H9 (cell line): ENCODE data around the gene ADSS1. TPM values are rescaled to one million over a fixed set of nuclear protein-coding genes. Genes with fewer than 3 reads are reported as not detected.

Experiments used
- DNase-seq: peaks from one replicate; pipeline ENCODE4 v3.0.0-alpha.2; 2017
- H2AFZ ChIP-seq: one replicate; pipeline ENCODE4 v1.6.1; 2013; ENCODE audit warnings: mild to moderate bottlenecking, low read length, control low read depth, moderate library complexity
- H2AK5ac ChIP-seq: 2 replicates; pipeline ENCODE4 v1.6.1; 2013; ENCODE audit warnings: low read length, control low read depth, mixed read lengths; ENCODE audit not compliant: insufficient read length
- H2BK120ac ChIP-seq: one replicate; pipeline ENCODE4 v1.6.1; 2013; ENCODE audit warnings: low read depth, mild to moderate bottlenecking, low read length, control low read depth, inconsistent platforms; ENCODE audit not compliant: poor library complexity, severe bottlenecking
- H2BK12ac ChIP-seq: 2 replicates; pipeline ENCODE4 v1.6.1; 2013; ENCODE audit warnings: low read length, control low read depth, mixed read lengths, low read depth; ENCODE audit not compliant: insufficient read length
- H2BK15ac ChIP-seq: 2 replicates; pipeline ENCODE4 v1.6.1; 2013; ENCODE audit warnings: low read depth, low read length, control low read depth
- H2BK20ac ChIP-seq: one replicate; pipeline ENCODE4 v1.6.1; 2013; ENCODE audit warnings: low read depth, mild to moderate bottlenecking, low read length, control low read depth, inconsistent platforms; ENCODE audit not compliant: poor library complexity, severe bottlenecking
- H2BK5ac ChIP-seq: 2 replicates; pipeline ENCODE4 v1.6.1; 2013; ENCODE audit warnings: low read length, control low read depth, mixed read lengths; ENCODE audit not compliant: insufficient read length
- H3K14ac ChIP-seq: 2 replicates; pipeline ENCODE4 v1.6.1; 2013; ENCODE audit warnings: low read length, control low read depth; ENCODE audit not compliant: insufficient read depth
- H3K18ac ChIP-seq: 2 replicates; pipeline ENCODE4 v1.6.1; 2013; ENCODE audit warnings: low read depth, mild to moderate bottlenecking, mixed read lengths, low read length, control low read depth; ENCODE audit not compliant: insufficient read length
- H3K23ac ChIP-seq: 2 replicates; pipeline ENCODE4 v1.6.1; 2013; ENCODE audit warnings: low read length, control low read depth, mixed read lengths, low read depth; ENCODE audit not compliant: insufficient read length
- H3K23me2 ChIP-seq: 2 replicates; pipeline ENCODE4 v1.6.1; 2013; ENCODE audit warnings: low read depth, mild to moderate bottlenecking, mixed read lengths, low read length, control low read depth; ENCODE audit not compliant: insufficient read length, poor library complexity, severe bottlenecking
- H3K27ac ChIP-seq: 2 replicates; pipeline ENCODE4 v1.5.1; 2013; ENCODE audit warnings: low read length, control low read depth, mixed read lengths, low read depth; ENCODE audit not compliant: insufficient read length
- H3K27me3 ChIP-seq: 2 replicates; pipeline ENCODE4 v1.6.1; 2013; ENCODE audit warnings: low read length, control low read depth, inconsistent platforms; ENCODE audit not compliant: insufficient read depth
- H3K4ac ChIP-seq: 2 replicates; pipeline ENCODE4 v1.6.1; 2013; ENCODE audit warnings: low read depth, mild to moderate bottlenecking, control low read depth, inconsistent platforms, low read length, moderate library complexity
- H3K4me1 ChIP-seq: 2 replicates; pipeline ENCODE4 v1.6.1; 2013; ENCODE audit warnings: low read length, control low read depth, inconsistent platforms; ENCODE audit not compliant: insufficient read depth
- H3K4me2 ChIP-seq: 2 replicates; pipeline ENCODE4 v1.6.1; 2013; ENCODE audit warnings: low read length, control low read depth, mixed read lengths; ENCODE audit not compliant: insufficient read length, insufficient read depth
- H3K56ac ChIP-seq: 2 replicates; pipeline ENCODE4 v1.6.1; 2013; ENCODE audit warnings: low read depth, mild to moderate bottlenecking, mixed read lengths, low read length, control low read depth; ENCODE audit not compliant: insufficient read length
- H3K79me1 ChIP-seq: 2 replicates; pipeline ENCODE4 v1.6.1; 2013; ENCODE audit warnings: low read depth, mild to moderate bottlenecking, moderate library complexity, low read length, control low read depth, inconsistent platforms; ENCODE audit not compliant: insufficient read depth, poor library complexity, severe bottlenecking
- H3K79me2 ChIP-seq: 2 replicates; pipeline ENCODE4 v1.6.1; 2013; ENCODE audit warnings: low read length, control low read depth, inconsistent platforms; ENCODE audit not compliant: insufficient read depth
- H3K9ac ChIP-seq: 2 replicates; pipeline ENCODE4 v1.6.1; 2013; ENCODE audit warnings: low read length, control low read depth, mixed read lengths; ENCODE audit not compliant: insufficient read length; ENCODE audit errors: extremely low read depth
- H3K9me3 ChIP-seq: one replicate; pipeline ENCODE4 v1.6.1; 2013; ENCODE audit warnings: low read depth, low read length, inconsistent platforms; ENCODE audit not compliant: control insufficient read depth
- H3T11ph ChIP-seq: one replicate; pipeline ENCODE4 v1.6.1; 2013; ENCODE audit warnings: mild to moderate bottlenecking, low read length, control low read depth, inconsistent platforms
- H4K20me1 ChIP-seq: one replicate; pipeline ENCODE4 v1.6.1; 2013; ENCODE audit not compliant: control insufficient read depth, insufficient read length, insufficient read depth
- H4K5ac ChIP-seq: 2 replicates; pipeline ENCODE4 v1.6.1; 2013; ENCODE audit warnings: low read depth, mild to moderate bottlenecking, mixed read lengths, low read length, control low read depth; ENCODE audit not compliant: insufficient read length
- H4K8ac ChIP-seq: replicated peaks from 2 replicates; pipeline ENCODE4 v1.6.1; 2013; ENCODE audit warnings: low read length, control low read depth, mixed read lengths, low read depth; ENCODE audit not compliant: insufficient read length
- H4K91ac ChIP-seq: 2 replicates; pipeline ENCODE4 v1.6.1; 2013; ENCODE audit warnings: low read depth, mild to moderate bottlenecking, moderate library complexity, mixed read lengths, low read length, control low read depth; ENCODE audit not compliant: insufficient read length
- H3K27ac Mint-ChIP-seq, 3 experiments: 2 replicates in 2 of 3; 3 replicates in 1 of 3; pipeline ENCODE4 v1.8.0; 2020 to 2021; ENCODE audit warnings: mixed read lengths in 3 of 3, mild to moderate bottlenecking in 1 of 3, moderate library complexity in 1 of 3
- H3K27me3 Mint-ChIP-seq: 2 replicates; pipeline ENCODE4 v1.8.0; 2021; ENCODE audit warnings: low read depth, mild to moderate bottlenecking, moderate library complexity, mixed read lengths
- H3K36me3 Mint-ChIP-seq, 3 experiments: 2 replicates in 2 of 3; 3 replicates in 1 of 3; pipeline ENCODE4 v1.8.0; 2020 to 2021; ENCODE audit warnings: low read depth in 3 of 3, mixed read lengths in 3 of 3; ENCODE audit not compliant: insufficient read depth in 1 of 3
- H3K4me1 Mint-ChIP-seq, 2 experiments: 2 replicates each; pipeline ENCODE4 v1.8.0; 2020; ENCODE audit warnings: mixed read lengths in 2 of 2
- H3K4me3 Mint-ChIP-seq, 2 experiments: 2 replicates in 1 of 2; 3 replicates in 1 of 2; pipeline ENCODE4 v1.8.0; 2020 to 2021; ENCODE audit warnings: mild to moderate bottlenecking in 2 of 2, mixed read lengths in 2 of 2, moderate library complexity in 1 of 2
- H3K9me3 Mint-ChIP-seq, 2 experiments: 2 replicates in 1 of 2; 3 replicates in 1 of 2; pipeline ENCODE4 v1.8.0; 2020; ENCODE audit warnings: mild to moderate bottlenecking in 2 of 2, mixed read lengths in 2 of 2, moderate library complexity in 1 of 2
- CTCF ChIP-seq: fragments of 200-600 bp; sonication (generic); conservative IDR thresholded peaks from 3 replicates; pipeline ENCODE4 v1.8.0; 2021; ENCODE audit warnings: antibody characterized with exemption, mild to moderate bottlenecking
- WGBS: extraction: QIAGEN DNeasy Blood & Tissue Kit; methylation state at CpG from one replicate; pipeline ENCODE4 v1.1.7; 2013; ENCODE audit warnings: missing lambda C conversion rate, low lambda C conversion rate, mixed read lengths; ENCODE audit not compliant: insufficient read length; ENCODE audit errors: extremely low coverage; 5-methylcytosine and 5-hydroxymethylcytosine counted together
- total RNA-seq: library from RNA; stranded (reverse); gene quantifications from 2 replicates; pipeline ENCODE4 v1.2.1, GENCODE V29; 2021

ADSS1 gene
- total RNA-seq, 1 experiment from 2014 or later: 8.5 TPM

- H4K5ac ChIP-seq: no peak overlapping the region
- H3K23me2 ChIP-seq: peaks cover 12% of the 10 kb centered on the region
- no peak overlapping the region for H2BK12ac ChIP-seq
- H4K91ac ChIP-seq: no peak overlapping the region
- no peak overlapping the region for H3K27ac ChIP-seq
- Mint-ChIP-seq H3K36me3 (no peaks in the 10 kb centered on the region; a peak in 3 of 7 replicates), H3K4me1 (peaks cover 48 to 58% of the 10 kb centered on the region in 2 experiments), H3K9me3 (peaks cover 0 to 8% of the 10 kb centered on the region in 2 experiments; a peak in 2 of 5 replicates), H3K4me3 (peak overlapping the region; percentile 56 to 72), H3K27ac (peak overlapping the region; percentile 80 to 96 (median 88); a peak in 6 of 7 replicates), H3K27me3 (peaks cover 6% of the 10 kb centered on the region)
- H3K56ac ChIP-seq: no peak overlapping the region
- H3K79me2 ChIP-seq: no peaks in the 10 kb centered on the region
- H4K8ac ChIP-seq: no peak overlapping the region
- H3K27me3 ChIP-seq: no peaks in the 10 kb centered on the region
- H4K20me1 ChIP-seq: no peaks in the 10 kb centered on the region
- H3K18ac ChIP-seq: no peak overlapping the region
- peaks cover 8% of the 10 kb centered on the region; the same call in 1 of the 2 replicates for H3K4me1 ChIP-seq
- H3K4me2 ChIP-seq: peak overlapping the region; percentile 25
- no peak overlapping the region for H2AFZ ChIP-seq
- no peak overlapping the region for H2BK15ac ChIP-seq
- H3K23ac ChIP-seq: no peak overlapping the region
- H2BK20ac ChIP-seq: no peak overlapping the region
- no peaks in the 10 kb centered on the region for H3K79me1 ChIP-seq
- no CpG with 5 or more reads among the region's 12 CpGs for WGBS
- TF ChIP-seq CTCF: peak; percentile 40; the same call in 2 of the 3 replicates
- no peak overlapping the region for H3K4ac ChIP-seq
- H2BK120ac ChIP-seq: no peak overlapping the region
- H2AK5ac ChIP-seq: no peak overlapping the region
- 0 out of 2 replicates have a peak overlapping the region, but pooled peaks have one; percentile 9 for H3K14ac ChIP-seq
- DNase-seq: peak; percentile 96
- no peak overlapping the region for H3K9ac ChIP-seq
- H2BK5ac ChIP-seq: no peak overlapping the region
- H3T11ph ChIP-seq: no peak overlapping the region
- H3K9me3 ChIP-seq: no peaks in the 10 kb centered on the region
Measured at GRCh38 chr14:104682107-104682593, 41.9 kb upstream of the ADSS1 start.
